Measurements from ENCODE around the gene XRN2.

XRN2 gene

GRCh38 chr20:21395666-21396598 is 92.8 kb downstream of the XRN2 start:
- Histone ChIP-seq H3K4me1 (ENCODE audit: insufficient read depth, poor library complexity, severe bottlenecking) (no peaks in the 10 kb centered on the region), H3K27me3 (ENCODE audit: insufficient read depth, poor library complexity, severe bottlenecking) (peaks cover 83% of the 10 kb centered on the region)
- TF ChIP-seq, protein P1, sequence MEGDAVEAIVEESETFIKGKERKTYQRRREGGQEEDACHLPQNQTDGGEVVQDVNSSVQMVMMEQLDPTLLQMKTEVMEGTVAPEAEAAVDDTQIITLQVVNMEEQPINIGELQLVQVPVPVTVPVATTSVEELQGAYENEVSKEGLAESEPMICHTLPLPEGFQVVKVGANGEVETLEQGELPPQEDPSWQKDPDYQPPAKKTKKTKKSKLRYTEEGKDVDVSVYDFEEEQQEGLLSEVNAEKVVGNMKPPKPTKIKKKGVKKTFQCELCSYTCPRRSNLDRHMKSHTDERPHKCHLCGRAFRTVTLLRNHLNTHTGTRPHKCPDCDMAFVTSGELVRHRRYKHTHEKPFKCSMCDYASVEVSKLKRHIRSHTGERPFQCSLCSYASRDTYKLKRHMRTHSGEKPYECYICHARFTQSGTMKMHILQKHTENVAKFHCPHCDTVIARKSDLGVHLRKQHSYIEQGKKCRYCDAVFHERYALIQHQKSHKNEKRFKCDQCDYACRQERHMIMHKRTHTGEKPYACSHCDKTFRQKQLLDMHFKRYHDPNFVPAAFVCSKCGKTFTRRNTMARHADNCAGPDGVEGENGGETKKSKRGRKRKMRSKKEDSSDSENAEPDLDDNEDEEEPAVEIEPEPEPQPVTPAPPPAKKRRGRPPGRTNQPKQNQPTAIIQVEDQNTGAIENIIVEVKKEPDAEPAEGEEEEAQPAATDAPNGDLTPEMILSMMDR (IDR thresholded peaks at IDR 0.05; ENCODE audit: poor library complexity, severe bottlenecking): no peak

DNA sequence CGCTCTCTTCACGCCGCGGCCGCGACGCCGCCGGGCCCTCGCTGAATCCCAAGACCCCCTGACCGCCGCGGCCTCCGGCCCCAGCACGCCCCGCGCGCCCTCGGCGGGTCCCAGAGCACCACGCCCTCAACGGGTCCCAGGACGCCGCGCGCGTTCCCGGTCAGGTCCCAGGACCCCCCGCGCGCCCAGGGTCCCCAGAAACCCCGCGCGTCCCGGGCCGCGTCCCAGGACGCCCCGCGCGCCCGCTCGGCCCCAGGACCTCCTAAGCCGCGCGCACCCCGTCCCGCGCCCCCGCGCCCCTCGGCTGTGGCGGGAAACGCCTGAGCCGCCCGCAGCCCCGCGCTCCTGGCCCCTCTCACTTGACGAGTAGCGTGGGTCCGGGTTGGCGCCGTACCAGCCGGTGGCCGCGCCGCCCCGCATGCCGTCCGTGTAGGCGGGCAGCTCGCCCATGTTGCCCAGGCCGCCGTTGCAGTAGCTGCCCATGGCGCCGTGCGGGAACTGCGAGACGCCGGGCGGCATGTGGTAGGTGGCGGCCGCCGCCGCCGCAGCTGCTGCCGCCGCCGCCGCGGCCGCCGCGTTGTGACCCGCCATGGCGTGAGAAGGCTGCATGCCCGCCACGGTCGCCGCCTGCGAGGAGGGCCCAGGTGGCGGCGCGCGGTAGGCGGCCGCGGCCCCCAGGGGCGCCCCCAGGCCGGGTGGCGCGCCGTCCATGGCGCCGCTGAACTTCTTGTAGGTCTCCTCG is 93.6 kb downstream of the XRN2 start:
- Histone ChIP-seq H3K27ac (ENCODE audit: poor library complexity, severe bottlenecking) (no peak overlapping the region), H3K9me3 (ENCODE audit: severe bottlenecking) (no peaks in the 10 kb centered on the region), H3K27me3 (ENCODE audit: insufficient read depth, poor library complexity, severe bottlenecking) (peaks cover 91% of the 10 kb centered on the region), H3K4me3 (ENCODE audit: severe bottlenecking) (no peak overlapping the region), H3K36me3 (ENCODE audit: low read depth) (no peaks in the 10 kb centered on the region), H3K4me1 (ENCODE audit: insufficient read depth, poor library complexity, severe bottlenecking) (no peaks in the 10 kb centered on the region)
- TF ChIP-seq, protein P1 (IDR thresholded peaks at IDR 0.05; ENCODE audit: poor library complexity, severe bottlenecking): no peak
- ATAC-seq (ENCODE audit: low read depth): no peak; the same call in 2 of the 3 replicates
- no peak for DNase-seq (ENCODE audit: low spot score)

More at GRCh38 chr20:21395666-21396598, 92.8 kb downstream of the XRN2 start:
- no peak for ATAC-seq (ENCODE audit: low read depth)
- Histone ChIP-seq H3K9me3 (ENCODE audit: severe bottlenecking) (no peaks in the 10 kb centered on the region), H3K36me3 (ENCODE audit: low read depth) (no peaks in the 10 kb centered on the region), H3K27ac (ENCODE audit: poor library complexity, severe bottlenecking) (no peak overlapping the region), H3K4me3 (ENCODE audit: severe bottlenecking) (no peak overlapping the region)
- no peak for DNase-seq (ENCODE audit: low spot score)

GRCh38 chr20:21397341-21398108 is 94.4 kb downstream of the XRN2 start, which contains the start of gene NKX2-4:
TSS of gene NKX2-4 (minus strand) at chr20:21397526. CDS start at chr20:21397399, 127 bp downstream.
- Histone ChIP-seq H3K4me3 (ENCODE audit: severe bottlenecking) (no peak within 1 kb of the TSS), H3K4me1 (ENCODE audit: insufficient read depth, poor library complexity, severe bottlenecking) (no peaks in the 10 kb centered on the region), H3K9me3 (ENCODE audit: severe bottlenecking) (no peaks in the 10 kb centered on the region), H3K27ac (ENCODE audit: poor library complexity, severe bottlenecking) (no peak within 1 kb of the TSS), H3K27me3 (ENCODE audit: insufficient read depth, poor library complexity, severe bottlenecking) (peaks cover 97% of the 10 kb centered on the region), H3K36me3 (ENCODE audit: low read depth) (no peaks in the 10 kb centered on the region)
- ATAC-seq (ENCODE audit: low read depth) (no peak), DNase-seq (ENCODE audit: low spot score) (no peak)
- TF ChIP-seq, protein P1 (IDR thresholded peaks at IDR 0.05; ENCODE audit: poor library complexity, severe bottlenecking): no peak

DNA sequence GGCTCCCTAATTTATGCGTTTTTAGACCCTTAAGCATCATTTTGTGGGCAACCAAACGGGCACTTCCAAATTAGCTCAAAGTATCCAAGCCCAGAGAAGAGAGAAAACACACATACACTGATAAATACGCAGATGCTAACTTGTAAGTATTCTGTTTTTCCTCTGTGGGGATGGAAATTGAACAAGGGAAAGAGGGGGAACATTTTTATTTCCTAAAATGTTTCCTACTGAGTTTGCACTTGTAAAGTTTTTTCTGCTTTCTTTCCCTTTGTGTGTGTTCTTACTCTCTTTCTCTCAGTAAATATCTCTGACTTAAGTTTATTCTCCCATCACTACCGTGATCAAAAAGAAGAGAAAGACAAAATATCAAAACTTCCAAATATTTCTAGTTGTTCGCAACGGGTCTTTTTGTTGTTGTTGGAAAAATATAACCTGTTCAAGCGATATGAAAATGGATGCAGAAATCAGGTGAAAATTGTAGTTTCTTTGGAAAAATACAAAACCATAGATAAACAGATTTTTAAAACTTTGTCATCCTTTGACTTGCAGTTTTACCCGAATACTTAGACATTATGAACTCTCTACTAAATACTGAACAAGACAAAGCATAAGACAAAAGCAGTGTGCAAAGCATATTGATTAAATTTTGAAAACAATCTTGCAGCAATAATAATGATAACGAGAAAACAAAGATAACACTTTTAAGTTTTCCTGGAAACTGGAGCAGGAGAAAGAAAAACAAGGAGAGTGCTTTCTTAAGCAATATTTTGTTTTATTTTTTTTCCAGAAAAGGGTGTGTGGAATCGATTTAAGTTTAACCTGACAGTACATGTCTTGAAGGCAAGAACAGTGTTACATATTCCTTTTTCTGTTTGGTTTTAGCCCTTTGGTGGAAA is 95.2 kb downstream of the XRN2 start:
- no peaks in the 10 kb centered on the region for H3K36me3 ChIP-seq (ENCODE audit: low read depth)
- ATAC-seq (ENCODE audit: low read depth): no peak
- TF ChIP-seq, protein P1 (IDR thresholded peaks at IDR 0.05; ENCODE audit: poor library complexity, severe bottlenecking): no peak
- H3K27ac ChIP-seq (ENCODE audit: poor library complexity, severe bottlenecking): no peak overlapping the region
- H3K4me3 ChIP-seq (ENCODE audit: severe bottlenecking): no peak overlapping the region
- no peak for DNase-seq (ENCODE audit: low spot score)
- H3K27me3 ChIP-seq (ENCODE audit: insufficient read depth, poor library complexity, severe bottlenecking): peaks cover 96% of the 10 kb centered on the region
- H3K9me3 ChIP-seq (ENCODE audit: severe bottlenecking): no peaks in the 10 kb centered on the region
- no peaks in the 10 kb centered on the region for H3K4me1 ChIP-seq (ENCODE audit: insufficient read depth, poor library complexity, severe bottlenecking)
